Neural cell (in vitro differentiated cells): ENCODE data around the gene PARP11. TPM values are rescaled to one million over a fixed set of nuclear protein-coding genes. Genes with fewer than 3 reads are reported as not detected.

Experiments
- H2AFZ ChIP-seq: fragments of 200-600, 300-800 bp; sonication (generic), shearing (Covaris generic); 2 replicates; pipeline ENCODE4 v1.6.0; 2014; ENCODE audit warnings: low read depth, mild to moderate bottlenecking, antibody characterized with exemption, low read length, moderate library complexity
- H3F3A ChIP-seq: fragments of 200-600 bp; shearing (Covaris generic); 2 replicates; pipeline ENCODE4 v1.6.1; 2016; ENCODE audit warnings: mild to moderate bottlenecking, moderate library complexity, mixed read lengths, antibody characterized with exemption, low read length; ENCODE audit not compliant: insufficient read depth, poor library complexity, severe bottlenecking
- H3K27ac ChIP-seq: fragments of 200-600, 300-800 bp; sonication (generic), shearing (Covaris generic); 2 replicates; pipeline ENCODE4 v1.5.1; 2014; ENCODE audit warnings: mild to moderate bottlenecking, low read length, moderate library complexity
- H3K27me3 ChIP-seq: fragments of 300-800, 200-600 bp; sonication (generic), shearing (Covaris generic); 2 replicates; pipeline ENCODE4 v1.6.0; 2014; ENCODE audit warnings: mild to moderate bottlenecking, low read depth, low read length, moderate library complexity; ENCODE audit not compliant: insufficient read depth
- H3K36me3 ChIP-seq: fragments of 300-800, 200-600 bp; sonication (generic), shearing (Covaris generic); 2 replicates; pipeline ENCODE4 v1.5.1; 2014; ENCODE audit warnings: mild to moderate bottlenecking, antibody characterized with exemption, low read length, moderate library complexity; ENCODE audit not compliant: insufficient read depth
- H3K4me2 ChIP-seq: fragments of 300-800, 200-600 bp; sonication (generic), shearing (Covaris generic); 2 replicates; pipeline ENCODE4 v1.6.0; 2014; ENCODE audit warnings: mild to moderate bottlenecking, low read length
- H3K4me3 ChIP-seq: fragments of 300-800, 200-600 bp; sonication (generic), shearing (Covaris generic); 2 replicates; pipeline ENCODE4 v1.5.1; 2014; ENCODE audit warnings: mild to moderate bottlenecking, low read length, moderate library complexity
- H3K79me2 ChIP-seq: fragments of 200-600 bp; shearing (Covaris generic); replicated peaks from 2 replicates; pipeline ENCODE4 v1.6.0; 2014; ENCODE audit warnings: mild to moderate bottlenecking, low read length, moderate library complexity; ENCODE audit not compliant: insufficient read depth
- H3K9ac ChIP-seq: fragments of 300-800, 200-600 bp; sonication (generic), shearing (Covaris generic); 2 replicates; pipeline ENCODE4 v1.6.1; 2016; ENCODE audit warnings: mild to moderate bottlenecking, low read length, mixed read lengths
- H3K9me2 ChIP-seq: fragments of 200-600 bp; shearing (Covaris generic); 2 replicates; pipeline ENCODE4 v1.6.1; 2016; ENCODE audit warnings: mild to moderate bottlenecking, low read length, mixed read lengths; ENCODE audit not compliant: insufficient read depth
- H3K9me3 ChIP-seq: fragments of 200-600, 300-800 bp; sonication (generic), shearing (Covaris generic); 2 replicates; pipeline ENCODE4 v1.6.1; 2016; ENCODE audit warnings: mild to moderate bottlenecking, mixed run types, low read length, moderate library complexity, mixed read lengths
- H4K20me1 ChIP-seq: fragments of 200-600 bp; shearing (Covaris generic); 2 replicates; pipeline ENCODE4 v1.6.1; 2016; ENCODE audit warnings: mild to moderate bottlenecking, mixed run types; ENCODE audit not compliant: insufficient read depth
- EP300 ChIP-seq: fragments of 450-650 bp; conservative IDR thresholded peaks from 2 replicates; pipeline ENCODE4 v1.6.1; 2014; ENCODE audit warnings: antibody characterized with exemption, mild to moderate bottlenecking, moderate library complexity; ENCODE audit not compliant: poor library complexity, severe bottlenecking
- EZH2 ChIP-seq: fragments of 200-600, 300-800 bp; shearing (Covaris generic), sonication (generic); IDR thresholded peaks from 2 replicates; pipeline ENCODE4 v1.6.1; 2014; ENCODE audit warnings: antibody characterized with exemption, low read length, borderline replicate concordance, mild to moderate bottlenecking; ENCODE audit not compliant: insufficient read depth, poor library complexity, severe bottlenecking
- MXI1 ChIP-seq: fragments of 450-650 bp; conservative IDR thresholded peaks from 2 replicates; pipeline ENCODE4 v1.6.1; 2014; ENCODE audit warnings: antibody characterized with exemption, mild to moderate bottlenecking; ENCODE audit not compliant: poor library complexity, severe bottlenecking
- POLR2AphosphoS5 ChIP-seq: IDR thresholded peaks from 2 replicates; pipeline ENCODE4 v1.6.1; 2012
- RAD21 ChIP-seq: fragments of 450-650 bp; conservative IDR thresholded peaks from 2 replicates; pipeline ENCODE4 v1.6.1; 2014; ENCODE audit warnings: antibody characterized with exemption, mild to moderate bottlenecking, moderate library complexity
- SMC3 ChIP-seq: fragments of 450-650 bp; conservative IDR thresholded peaks from 2 replicates; pipeline ENCODE4 v1.6.1; 2014; ENCODE audit warnings: antibody characterized with exemption, mild to moderate bottlenecking, moderate library complexity; ENCODE audit not compliant: poor library complexity
- TAF1 ChIP-seq: IDR thresholded peaks from 2 replicates; pipeline ENCODE4 v1.6.1; 2012; ENCODE audit warnings: low read depth
- polyA plus RNA-seq: library from polyadenylated mRNA; depleted of rRNA; stranded (reverse); fragments of >200 nt; gene quantifications from 2 replicates; pipeline ENCODE4 v1.2.3, GENCODE V29; 2014
- TF ChIP-seq, protein P1 (sequence below): IDR thresholded peaks from 2 replicates; pipeline ENCODE4 v1.6.1; 2012; ENCODE audit warnings: borderline replicate concordance
- TF ChIP-seq, protein P2 (sequence below): fragments of 450-650 bp; IDR thresholded peaks from 2 replicates; pipeline ENCODE4 v1.5.1; 2014; ENCODE audit warnings: antibody characterized with exemption, mild to moderate bottlenecking, moderate library complexity; ENCODE audit not compliant: poor library complexity, severe bottlenecking

PARP11 gene
- polyA plus RNA-seq, 1 donor from 2014 or later, result 20.3 TPM

GRCh38 chr12:3911409-3911808 is 38.2 kb upstream of the PARP11 start:
- Histone ChIP-seq H3K9me3 (no peaks in the 10 kb centered on the region), H3F3A (no peaks in the 10 kb centered on the region), H3K9me2 (no peaks in the 10 kb centered on the region), H3K4me3 (no peak overlapping the region), H3K27ac (no peak overlapping the region), H4K20me1 (no peaks in the 10 kb centered on the region), H3K79me2 (no peaks in the 10 kb centered on the region), H3K9ac (no peak overlapping the region), H3K36me3 (no peaks in the 10 kb centered on the region), H2AFZ (no peak overlapping the region), H3K27me3 (no peaks in the 10 kb centered on the region), H3K4me2 (no peak overlapping the region)
- no peak for TF ChIP-seq SMC3
- no peak for TF ChIP-seq EZH2

DNA sequence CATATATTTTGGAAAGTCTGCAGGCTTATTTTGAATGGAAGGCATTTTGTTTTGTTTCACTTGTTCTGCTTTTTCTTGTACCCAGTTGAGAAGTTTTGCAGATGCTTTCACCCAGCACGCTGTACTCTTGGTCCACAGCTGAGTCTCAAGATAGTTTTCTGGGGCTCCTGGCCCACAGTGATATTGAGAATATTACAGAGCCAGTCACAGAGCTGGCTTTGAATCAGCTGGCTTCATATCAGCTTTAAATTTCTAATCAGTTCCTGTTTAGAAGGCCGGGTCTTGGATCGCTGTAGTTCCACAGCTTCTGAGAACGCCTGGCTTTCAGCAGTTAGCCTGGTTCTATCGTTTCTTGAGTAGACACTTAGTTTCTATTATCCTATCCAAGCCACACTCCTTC is 32.5 kb upstream of the PARP11 start:
- Histone ChIP-seq H3K36me3 (no peaks in the 10 kb centered on the region), H3K27ac (no peak overlapping the region), H3K9me2 (no peaks in the 10 kb centered on the region), H4K20me1 (no peaks in the 10 kb centered on the region), H3F3A (no peaks in the 10 kb centered on the region), H3K4me3 (no peak overlapping the region), H3K79me2 (no peaks in the 10 kb centered on the region), H2AFZ (no peak overlapping the region), H3K4me2 (no peak overlapping the region), H3K9me3 (no peaks in the 10 kb centered on the region), H3K27me3 (no peaks in the 10 kb centered on the region), H3K9ac (no peak overlapping the region)
- no peak for TF ChIP-seq RAD21
- TF ChIP-seq, protein P1, sequence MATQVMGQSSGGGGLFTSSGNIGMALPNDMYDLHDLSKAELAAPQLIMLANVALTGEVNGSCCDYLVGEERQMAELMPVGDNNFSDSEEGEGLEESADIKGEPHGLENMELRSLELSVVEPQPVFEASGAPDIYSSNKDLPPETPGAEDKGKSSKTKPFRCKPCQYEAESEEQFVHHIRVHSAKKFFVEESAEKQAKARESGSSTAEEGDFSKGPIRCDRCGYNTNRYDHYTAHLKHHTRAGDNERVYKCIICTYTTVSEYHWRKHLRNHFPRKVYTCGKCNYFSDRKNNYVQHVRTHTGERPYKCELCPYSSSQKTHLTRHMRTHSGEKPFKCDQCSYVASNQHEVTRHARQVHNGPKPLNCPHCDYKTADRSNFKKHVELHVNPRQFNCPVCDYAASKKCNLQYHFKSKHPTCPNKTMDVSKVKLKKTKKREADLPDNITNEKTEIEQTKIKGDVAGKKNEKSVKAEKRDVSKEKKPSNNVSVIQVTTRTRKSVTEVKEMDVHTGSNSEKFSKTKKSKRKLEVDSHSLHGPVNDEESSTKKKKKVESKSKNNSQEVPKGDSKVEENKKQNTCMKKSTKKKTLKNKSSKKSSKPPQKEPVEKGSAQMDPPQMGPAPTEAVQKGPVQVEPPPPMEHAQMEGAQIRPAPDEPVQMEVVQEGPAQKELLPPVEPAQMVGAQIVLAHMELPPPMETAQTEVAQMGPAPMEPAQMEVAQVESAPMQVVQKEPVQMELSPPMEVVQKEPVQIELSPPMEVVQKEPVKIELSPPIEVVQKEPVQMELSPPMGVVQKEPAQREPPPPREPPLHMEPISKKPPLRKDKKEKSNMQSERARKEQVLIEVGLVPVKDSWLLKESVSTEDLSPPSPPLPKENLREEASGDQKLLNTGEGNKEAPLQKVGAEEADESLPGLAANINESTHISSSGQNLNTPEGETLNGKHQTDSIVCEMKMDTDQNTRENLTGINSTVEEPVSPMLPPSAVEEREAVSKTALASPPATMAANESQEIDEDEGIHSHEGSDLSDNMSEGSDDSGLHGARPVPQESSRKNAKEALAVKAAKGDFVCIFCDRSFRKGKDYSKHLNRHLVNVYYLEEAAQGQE, result no peak
- TF ChIP-seq TAF1, result no peak
- TF ChIP-seq EZH2, result no peak
- TF ChIP-seq SMC3, result no peak
- TF ChIP-seq MXI1, result no peak
- no peak for TF ChIP-seq POLR2AphosphoS5
- TF ChIP-seq EP300, result no peak
- TF ChIP-seq, protein P2, sequence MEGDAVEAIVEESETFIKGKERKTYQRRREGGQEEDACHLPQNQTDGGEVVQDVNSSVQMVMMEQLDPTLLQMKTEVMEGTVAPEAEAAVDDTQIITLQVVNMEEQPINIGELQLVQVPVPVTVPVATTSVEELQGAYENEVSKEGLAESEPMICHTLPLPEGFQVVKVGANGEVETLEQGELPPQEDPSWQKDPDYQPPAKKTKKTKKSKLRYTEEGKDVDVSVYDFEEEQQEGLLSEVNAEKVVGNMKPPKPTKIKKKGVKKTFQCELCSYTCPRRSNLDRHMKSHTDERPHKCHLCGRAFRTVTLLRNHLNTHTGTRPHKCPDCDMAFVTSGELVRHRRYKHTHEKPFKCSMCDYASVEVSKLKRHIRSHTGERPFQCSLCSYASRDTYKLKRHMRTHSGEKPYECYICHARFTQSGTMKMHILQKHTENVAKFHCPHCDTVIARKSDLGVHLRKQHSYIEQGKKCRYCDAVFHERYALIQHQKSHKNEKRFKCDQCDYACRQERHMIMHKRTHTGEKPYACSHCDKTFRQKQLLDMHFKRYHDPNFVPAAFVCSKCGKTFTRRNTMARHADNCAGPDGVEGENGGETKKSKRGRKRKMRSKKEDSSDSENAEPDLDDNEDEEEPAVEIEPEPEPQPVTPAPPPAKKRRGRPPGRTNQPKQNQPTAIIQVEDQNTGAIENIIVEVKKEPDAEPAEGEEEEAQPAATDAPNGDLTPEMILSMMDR, result no peak

DNA sequence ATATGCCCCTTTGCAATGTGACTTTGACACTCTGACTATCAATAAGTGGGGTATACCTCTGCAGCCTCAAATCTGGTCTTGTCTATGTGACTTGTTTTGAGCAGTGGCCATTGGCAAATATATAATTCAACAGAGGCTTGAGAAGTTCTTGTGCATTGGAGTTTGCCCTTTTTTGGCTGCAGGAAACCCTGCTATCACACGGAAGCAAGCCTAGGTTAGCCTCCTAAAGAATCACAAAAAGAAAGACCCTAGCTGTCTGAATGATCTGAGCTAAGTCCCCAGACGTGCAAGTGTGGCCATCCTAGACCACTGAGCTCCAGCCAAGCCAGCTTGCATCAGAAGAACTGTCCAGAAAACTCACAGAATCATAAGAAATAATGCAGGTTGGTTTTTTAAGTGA is 31.8 kb upstream of the PARP11 start:
- Histone ChIP-seq H3K27ac (no peak overlapping the region), H4K20me1 (no peaks in the 10 kb centered on the region), H3K9me3 (no peaks in the 10 kb centered on the region), H3K4me2 (no peak overlapping the region), H3K4me3 (no peak overlapping the region), H3K79me2 (no peaks in the 10 kb centered on the region), H3K27me3 (no peaks in the 10 kb centered on the region), H3K36me3 (no peaks in the 10 kb centered on the region), H3K9me2 (no peaks in the 10 kb centered on the region), H2AFZ (no peak overlapping the region), H3K9ac (no peak overlapping the region), H3F3A (no peaks in the 10 kb centered on the region)
- TF ChIP-seq POLR2AphosphoS5 (no peak), RAD21 (no peak), EZH2 (no peak), TAF1 (no peak), MXI1 (no peak), EP300 (no peak), SMC3 (no peak)
- TF ChIP-seq, protein P2, result no peak
